ENCODE measurements around the gene RPL22. TPM values are rescaled to one million over a fixed set of nuclear protein-coding genes. Genes with fewer than 3 reads are reported as not detected.

The RPL22 gene
- total and polyA plus RNA-seq, 11 donors: 63.6 to 353 (median 241) TPM

DNA sequence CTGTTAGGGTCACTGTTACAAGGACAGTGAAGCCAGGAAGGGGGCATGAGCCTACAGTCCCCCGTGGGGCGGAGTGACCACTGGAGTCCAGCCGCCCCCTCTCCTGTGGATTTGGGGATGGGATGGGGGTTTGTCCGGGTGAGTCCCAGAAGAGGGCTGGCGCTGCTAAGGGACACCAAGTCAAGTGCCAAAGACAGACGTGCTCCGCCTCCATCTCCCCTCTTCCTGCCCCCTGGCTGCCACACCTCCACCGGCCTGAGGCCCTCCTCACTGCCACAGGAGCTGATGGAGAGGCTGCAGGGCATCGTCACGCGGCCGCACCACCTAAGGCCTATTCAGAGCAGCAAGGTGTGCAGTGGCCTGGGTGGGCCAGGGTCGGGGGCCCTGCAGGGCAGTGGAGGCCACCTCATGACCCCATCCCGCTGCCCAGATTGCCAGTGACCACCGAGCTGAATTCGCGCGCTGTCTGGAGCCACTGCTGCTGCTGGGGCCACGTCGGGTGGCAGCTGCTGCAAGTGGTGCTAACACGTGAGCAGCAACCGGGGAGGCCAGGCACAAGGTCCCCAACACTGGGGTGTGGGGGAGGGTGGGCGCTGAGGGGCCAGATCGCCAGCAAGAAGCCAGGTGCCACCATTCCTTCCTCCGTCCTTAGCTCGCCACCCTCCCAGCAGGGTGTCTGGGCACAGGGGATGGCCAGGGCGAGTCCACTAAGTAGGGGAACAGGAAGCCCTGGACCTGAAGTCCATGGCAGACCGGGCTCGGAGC, 11.4 kb upstream of the RPL22 start:
- intact Hi-C loops (cut with DNase I): no loop called here
- Histone ChIP-seq H3K36me3 (peaks cover 0 to 57% (median 32%) of the 10 kb centered on the region in 9 donors), H3K4me1 (peaks cover 0 to 47% (median 32%) of the 10 kb centered on the region in 12 donors), H3K4me3 (no peak overlapping the region), H3K27me3 (peaks cover 0 to 30% (median 0%) of the 10 kb centered on the region in 9 donors), H3K9me3 (no peaks in the 10 kb centered on the region), H3K27ac (no peak overlapping the region)
- no peak for DNase-seq
- TF ChIP-seq, protein P1, sequence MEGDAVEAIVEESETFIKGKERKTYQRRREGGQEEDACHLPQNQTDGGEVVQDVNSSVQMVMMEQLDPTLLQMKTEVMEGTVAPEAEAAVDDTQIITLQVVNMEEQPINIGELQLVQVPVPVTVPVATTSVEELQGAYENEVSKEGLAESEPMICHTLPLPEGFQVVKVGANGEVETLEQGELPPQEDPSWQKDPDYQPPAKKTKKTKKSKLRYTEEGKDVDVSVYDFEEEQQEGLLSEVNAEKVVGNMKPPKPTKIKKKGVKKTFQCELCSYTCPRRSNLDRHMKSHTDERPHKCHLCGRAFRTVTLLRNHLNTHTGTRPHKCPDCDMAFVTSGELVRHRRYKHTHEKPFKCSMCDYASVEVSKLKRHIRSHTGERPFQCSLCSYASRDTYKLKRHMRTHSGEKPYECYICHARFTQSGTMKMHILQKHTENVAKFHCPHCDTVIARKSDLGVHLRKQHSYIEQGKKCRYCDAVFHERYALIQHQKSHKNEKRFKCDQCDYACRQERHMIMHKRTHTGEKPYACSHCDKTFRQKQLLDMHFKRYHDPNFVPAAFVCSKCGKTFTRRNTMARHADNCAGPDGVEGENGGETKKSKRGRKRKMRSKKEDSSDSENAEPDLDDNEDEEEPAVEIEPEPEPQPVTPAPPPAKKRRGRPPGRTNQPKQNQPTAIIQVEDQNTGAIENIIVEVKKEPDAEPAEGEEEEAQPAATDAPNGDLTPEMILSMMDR (IDR thresholded peaks at IDR 0.05): no peak
- TF ChIP-seq POLR2A (IDR thresholded peaks at IDR 0.05): no peak
- no peak for ATAC-seq
- WGBS, 4 donors: 89 to 93% (median 91%) methylated on average over 10 to 29 of the region's 29 CpGs

DNA sequence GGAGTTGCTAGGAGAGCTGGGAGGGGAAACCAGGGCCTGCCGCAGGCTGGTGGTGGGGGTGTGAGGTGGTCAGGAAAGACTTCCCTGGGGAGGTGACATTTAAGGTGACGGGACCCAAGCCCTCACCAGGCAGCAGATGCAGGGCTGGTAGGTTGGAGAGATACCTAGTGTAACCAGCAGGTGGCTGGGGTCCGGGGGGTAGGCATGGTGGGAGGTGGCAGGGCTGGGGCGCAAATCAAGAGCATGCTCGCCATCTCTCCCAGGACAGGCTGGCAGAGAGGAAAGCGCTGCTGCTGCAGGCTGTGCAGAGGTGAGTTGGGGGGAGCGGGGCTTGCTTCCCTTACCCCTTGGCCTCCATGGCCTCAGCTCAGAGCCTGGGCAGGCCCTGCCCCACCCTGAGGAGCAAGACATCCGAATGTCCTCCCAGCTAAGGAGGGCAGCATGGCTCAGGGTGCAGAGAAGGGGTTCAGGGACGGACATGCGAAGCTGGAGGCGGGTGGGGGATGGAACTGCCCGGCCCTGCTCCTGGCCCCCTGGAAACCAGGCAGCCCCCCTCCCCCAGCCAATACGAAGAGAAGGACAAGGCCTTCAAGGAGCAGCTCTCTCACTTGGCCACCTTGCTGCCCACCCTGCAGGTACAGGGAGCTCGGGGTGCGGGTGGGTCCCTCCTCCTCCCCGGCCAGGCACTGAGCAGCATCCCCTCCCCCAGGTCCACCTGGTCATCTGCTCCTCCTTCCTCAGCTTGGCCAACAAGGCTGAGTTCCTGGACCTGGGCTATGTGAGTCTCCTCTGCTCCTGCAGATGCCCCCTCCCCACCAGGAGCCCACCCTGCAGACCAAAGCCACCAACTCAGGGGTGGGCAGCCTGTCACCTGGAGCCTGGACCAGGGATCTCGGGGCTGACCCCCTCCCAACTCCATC, 10.5 kb upstream of the RPL22 start:
- H3K4me1 ChIP-seq: peaks cover 0 to 51% (median 39%) of the 10 kb centered on the region in 12 donors
- peak overlapping the region in 4 of 12 donors; percentile 5 to 89 (median 60) for H3K27ac ChIP-seq
- H3K4me3 ChIP-seq: peak overlapping the region in 8 of 12 donors; percentile 39 to 59 (median 54)
- no peaks in the 10 kb centered on the region for H3K9me3 ChIP-seq
- ATAC-seq (no peak), DNase-seq (no peak)
- TF ChIP-seq, protein P1 (IDR thresholded peaks at IDR 0.05): no peak
- TF ChIP-seq POLR2A (IDR thresholded peaks at IDR 0.05): no peak
- intact Hi-C loops (cut with DNase I): loop anchor here in 4 of 10 donors (2.0 to 10.0 kb wide), 3 partner anchors 13 to 155 kb away; partner anchors contain the start of gene HES3 (in 3 of the 4)
- H3K27me3 ChIP-seq: peaks cover 0 to 34% (median 0%) of the 10 kb centered on the region in 9 donors
- WGBS, 4 donors: 79 to 85% (median 84%) methylated on average over 15 to 17 of the region's 17 CpGs
- peaks cover 0 to 49% (median 25%) of the 10 kb centered on the region in 9 donors for H3K36me3 ChIP-seq

DNA sequence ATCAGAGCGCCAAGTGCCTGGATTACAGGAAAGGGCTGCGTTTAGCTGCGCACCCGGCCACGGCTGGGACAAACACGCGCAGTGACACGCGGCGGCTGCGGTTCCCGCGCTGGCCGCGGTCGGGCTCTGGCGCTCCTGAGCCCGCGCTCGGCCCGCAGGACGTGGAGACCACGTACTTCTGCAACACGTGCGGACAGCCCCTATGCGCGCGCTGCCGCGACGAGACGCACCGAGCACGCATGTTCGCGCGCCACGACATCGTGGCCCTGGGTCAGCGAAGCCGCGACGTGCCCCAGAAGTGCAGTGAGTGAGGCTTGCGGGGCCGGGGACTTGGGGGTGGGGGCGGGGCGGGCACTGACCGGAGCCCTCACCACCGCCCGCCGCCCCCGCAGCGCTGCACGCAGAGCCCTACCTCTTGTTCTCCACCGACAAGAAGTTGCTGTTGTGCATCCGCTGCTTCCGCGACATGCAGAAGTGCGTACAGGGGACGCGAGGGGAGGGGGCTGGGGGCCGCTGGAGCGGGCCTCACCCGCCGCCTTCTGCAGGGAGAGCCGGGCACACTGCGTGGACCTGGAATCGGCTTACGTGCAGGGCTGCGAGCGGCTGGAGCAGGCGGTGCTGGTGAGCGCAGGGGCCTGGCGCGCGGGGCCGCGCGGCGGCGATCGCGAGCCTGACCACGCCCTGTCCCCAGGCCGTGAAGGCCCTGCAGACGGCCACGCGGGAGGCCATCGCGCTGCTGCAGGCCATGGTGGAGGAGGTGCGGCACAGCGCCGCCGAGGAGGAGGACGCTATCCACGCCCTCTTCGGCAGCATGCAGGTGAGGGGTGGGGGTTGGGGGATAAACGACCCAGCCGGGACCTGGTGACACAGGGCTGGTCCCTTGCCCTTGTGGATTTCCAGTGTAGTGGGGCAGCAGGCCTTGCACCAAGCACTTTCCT, 9.6 kb upstream of the RPL22 start:
- DNase-seq (peak in 4 of 5 donors; percentile 49 to 77 (median 64)), ATAC-seq (peak in 2 of 4 donors; percentile 17 to 44)
- Histone ChIP-seq H3K9me3 (no peaks in the 10 kb centered on the region), H3K27me3 (peaks cover 0 to 34% (median 0%) of the 10 kb centered on the region in 9 donors), H3K4me1 (peaks cover 0 to 57% (median 44%) of the 10 kb centered on the region in 12 donors), H3K4me3 (peak overlapping the region; percentile 4 to 59 (median 48)), H3K36me3 (peaks cover 0 to 41% (median 23%) of the 10 kb centered on the region in 9 donors), H3K27ac (peak overlapping the region in 7 of 12 donors; percentile 9 to 89 (median 45))
- TF ChIP-seq POLR2A (IDR thresholded peaks at IDR 0.05): no peak
- TF ChIP-seq, protein P1 (IDR thresholded peaks at IDR 0.05): peak in 11 of 12 donors; percentile 16 to 61 (median 49)
- 3 to 21% (median 9%) methylated on average over 27 to 99 of the region's 99 CpGs for WGBS, 4 donors
- intact Hi-C loops (cut with DNase I): loop anchor here in 4 of 10 donors (2.0 to 10.0 kb wide), 3 partner anchors 14 to 154 kb away; partner anchors contain the start of gene HES3 (in 3 of the 4)

Measured in heart left ventricle (tissue), 16 donors.